HG03432 (cell line): ENCODE results near the gene POU3F2.

Source experiments
- ATAC-seq: cut with Tn5 transposase; IDR thresholded peaks from one replicate; pipeline ENCODE4 v1.9.1; 2021; ENCODE audit warnings: mild to moderate bottlenecking, moderate library complexity; ENCODE audit not compliant: unreplicated experiment

Gene POU3F2

GRCh38 chr6:98843271-98844243 is 9.2 kb downstream of the POU3F2 start:
- no peak for ATAC-seq

DNA sequence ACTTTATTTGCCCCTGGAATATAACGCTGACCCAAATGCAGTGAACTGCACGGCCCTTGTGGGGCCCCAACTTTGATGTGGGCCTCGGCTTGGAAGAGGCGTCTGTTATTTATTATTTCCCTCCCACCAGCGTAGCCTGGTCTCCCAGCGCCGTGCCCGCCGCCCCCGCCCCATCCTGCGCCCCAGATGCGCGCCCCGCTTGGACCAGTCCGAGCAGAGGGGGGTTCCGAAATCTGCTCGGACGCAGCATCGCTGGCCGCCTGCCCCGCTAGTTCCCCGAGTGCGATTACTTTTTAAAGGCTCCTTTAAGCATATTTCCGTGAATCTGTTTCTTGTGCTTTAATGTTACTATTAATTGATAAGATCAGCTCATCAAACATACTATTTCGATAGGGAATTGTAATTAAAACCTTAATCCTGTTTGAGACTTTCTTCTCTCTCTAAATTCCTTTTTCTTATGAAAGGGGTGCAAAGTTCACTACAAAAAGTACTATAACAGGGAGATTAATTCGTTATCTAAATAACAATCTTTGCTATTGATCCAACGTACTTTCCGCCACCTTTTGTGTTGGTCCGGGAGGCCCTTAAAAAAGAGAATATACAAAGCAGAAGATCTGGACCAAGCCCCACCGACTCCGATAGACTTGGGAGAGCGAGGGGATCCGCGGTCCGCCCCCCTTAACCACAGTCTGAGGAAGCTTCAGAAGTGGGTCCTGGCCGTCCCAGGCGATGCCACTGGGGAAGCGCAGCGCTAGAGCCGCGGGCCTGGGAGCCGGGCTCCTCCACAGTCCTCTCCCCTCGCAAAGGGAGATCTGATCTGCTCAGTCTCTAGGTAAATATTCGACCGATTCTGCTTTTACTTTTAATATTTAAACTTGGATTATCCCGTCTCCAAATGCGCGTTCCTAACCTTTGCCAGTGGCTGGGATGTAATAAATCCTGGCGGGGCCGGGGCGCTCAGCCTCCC is 10.2 kb downstream of the POU3F2 start:
- no peak for ATAC-seq

GRCh38 chr6:98845211-98846020 is 11.0 kb downstream of the POU3F2 start:
- ATAC-seq, result peak; percentile 57

- ATAC-seq, result no peak
These were observed 11.6 kb downstream of the POU3F2 start for GRCh38 chr6:98846021-98846380.

- ATAC-seq, result no peak
These were observed 13.0 kb downstream of the POU3F2 start for GRCh38 chr6:98847416-98847778.

- ATAC-seq, result peak; percentile 63
These were observed 13.6 kb downstream of the POU3F2 start for GRCh38 chr6:98847779-98848538.

DNA sequence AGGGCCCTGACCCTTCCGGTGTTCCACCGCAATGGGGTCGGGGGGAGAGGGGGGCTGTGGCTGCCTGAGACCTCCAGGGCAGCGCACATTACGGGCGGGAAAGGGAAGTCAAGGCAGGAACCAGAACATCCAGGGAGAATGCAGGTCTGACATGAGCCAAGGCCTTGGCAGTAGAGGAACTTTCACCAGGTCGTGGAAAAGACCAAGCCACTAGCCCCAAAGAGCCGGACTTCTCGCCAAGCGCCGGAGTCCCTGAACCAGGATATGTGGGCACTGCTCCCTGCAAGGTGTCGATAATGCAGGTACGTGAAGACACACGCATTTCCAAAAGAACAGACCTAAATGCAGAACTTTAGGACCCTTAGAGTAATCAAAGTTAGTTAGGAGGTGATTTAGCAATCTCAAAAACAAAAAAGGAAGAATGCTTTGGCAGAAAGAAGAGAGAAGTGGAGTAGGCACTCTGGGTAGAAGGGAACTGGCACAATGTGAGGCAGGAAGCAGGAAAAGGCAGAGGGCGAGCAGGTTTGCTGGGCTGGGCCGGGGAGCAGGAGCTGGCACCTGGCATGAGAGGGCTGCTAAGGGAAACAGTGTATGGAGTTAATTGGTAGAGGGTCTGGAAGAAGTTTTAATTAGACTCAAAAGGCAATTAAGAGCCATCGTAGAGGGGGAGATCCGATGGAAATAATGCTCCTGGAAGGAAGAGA is 14.3 kb downstream of the POU3F2 start:
- ATAC-seq, result no peak

GRCh38 chr6:98864497-98864896 is 30.1 kb downstream of the POU3F2 start:
- no peak for ATAC-seq

GRCh38 chr6:98871057-98871456 is 36.7 kb downstream of the POU3F2 start:
- ATAC-seq, result no peak

- ATAC-seq, result no peak
These were observed 37.4 kb downstream of the POU3F2 start for GRCh38 chr6:98871821-98872220.

- ATAC-seq, result no peak
These were observed 41.0 kb downstream of the POU3F2 start for GRCh38 chr6:98875375-98875774.

DNA sequence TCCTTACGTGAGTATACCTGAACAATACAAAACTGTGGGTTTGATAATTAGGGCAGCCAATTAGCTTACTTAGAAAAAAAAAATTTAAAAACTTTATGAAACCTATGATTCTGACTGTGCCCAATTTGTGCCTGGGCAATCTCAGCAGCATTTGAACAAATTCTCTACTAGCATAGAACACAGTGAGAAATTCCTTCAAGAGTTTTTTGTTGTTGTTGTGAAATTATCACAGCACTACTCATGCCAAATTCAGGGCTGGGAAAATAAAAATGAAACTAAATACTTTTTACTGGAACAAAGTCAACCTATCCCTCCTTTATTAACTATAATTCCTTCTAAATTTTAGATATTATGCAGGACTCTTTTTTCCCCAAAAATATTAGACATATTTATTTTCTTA is 42.9 kb downstream of the POU3F2 start:
- ATAC-seq, result no peak

GRCh38 chr6:98880486-98880885 is 46.1 kb downstream of the POU3F2 start:
- ATAC-seq, result peak; percentile 97

- ATAC-seq, result no peak
These were observed 51.0 kb downstream of the POU3F2 start for GRCh38 chr6:98885330-98885729.

- ATAC-seq, result no peak
These were observed 53.3 kb downstream of the POU3F2 start for GRCh38 chr6:98887650-98888049.
